IMR-90 (cell line): ENCODE data around the gene TMEM170B. TPM values are rescaled to one million over a fixed set of nuclear protein-coding genes. Genes with fewer than 3 reads are reported as not detected.

Experiments
- ATAC-seq: fragments of 200-7000 bp; cut with Tn5 transposase; 2 replicates; pipeline ENCODE4 v1.9.1; 2020; ENCODE audit warnings: low read depth, mild to moderate bottlenecking, moderate library complexity
- BruUV-seq: library from RNA; stranded (reverse); fragments of 400-500 nt; replicated peaks from 2 replicates; lab custom pipeline; 2021; lab: Mats Ljungman, UMichigan
- CTCF ChIA-PET: fragments of 300-600 bp; formaldehyde crosslinking; extraction: SDS; loops from one replicate; lab custom pipeline; 2021; ENCODE audit warnings: antibody characterized with exemption; lab: Yijun Ruan, JAX
- POLR2A ChIA-PET: fragments of 300-600 bp; sonication (Branson Sonifier 250); formaldehyde crosslinking; loops from one replicate; lab custom pipeline; 2022; ENCODE audit warnings: antibody characterized with exemption; ENCODE audit not compliant: unreplicated experiment; lab: Charles Lee
- DNase-seq: peaks from one replicate; pipeline ENCODE4 v3.0.0; 2013
- H2AFZ ChIP-seq: replicated peaks from 2 replicates; pipeline ENCODE3; 2013; ENCODE audit warnings: low read length, mild to moderate bottlenecking; ENCODE audit not compliant: poor library complexity
- H2AK5ac ChIP-seq: 2 replicates; pipeline ENCODE4 v1.6.1; 2013; ENCODE audit warnings: low read depth, low read length, inconsistent platforms
- H2AK9ac ChIP-seq: replicated peaks from 2 replicates; pipeline ENCODE3; 2013; ENCODE audit warnings: mild to moderate bottlenecking, low read depth, low read length, moderate library complexity; ENCODE audit not compliant: poor library complexity
- H2BK120ac ChIP-seq: 2 replicates; pipeline ENCODE4 v1.6.1; 2013; ENCODE audit warnings: low read depth, low read length, inconsistent platforms
- H2BK15ac ChIP-seq: 3 replicates; pipeline ENCODE4 v1.6.1; 2013; ENCODE audit warnings: low read depth, low read length, inconsistent platforms
- H2BK20ac ChIP-seq: 2 replicates; pipeline ENCODE4 v1.6.1; 2013; ENCODE audit warnings: low read depth, mild to moderate bottlenecking, inconsistent platforms, low read length, moderate library complexity
- H2BK5ac ChIP-seq: 2 replicates; pipeline ENCODE4 v1.6.1; 2013; ENCODE audit warnings: mild to moderate bottlenecking, low read depth, low read length, inconsistent platforms; ENCODE audit not compliant: poor library complexity, severe bottlenecking
- H3K14ac ChIP-seq: replicated peaks from 2 replicates; pipeline ENCODE4 v1.6.1; 2013; ENCODE audit warnings: low read depth, low read length, inconsistent platforms
- H3K18ac ChIP-seq: 2 replicates; pipeline ENCODE4 v1.6.1; 2013; ENCODE audit warnings: low read depth, low read length, control low read depth
- H3K23ac ChIP-seq: 2 replicates; pipeline ENCODE4 v1.6.1; 2013; ENCODE audit warnings: low read depth, low read length, inconsistent platforms
- H3K27ac ChIP-seq: 2 replicates; pipeline ENCODE4 v1.5.1; 2013; ENCODE audit warnings: mild to moderate bottlenecking, control low read depth, low read length; ENCODE audit not compliant: insufficient read depth
- H3K27me3 ChIP-seq: 2 replicates; pipeline ENCODE4 v1.6.1; 2013; ENCODE audit warnings: low read length; ENCODE audit not compliant: control insufficient read depth, insufficient read depth
- H3K36me3 ChIP-seq: 2 replicates; pipeline ENCODE4 v1.6.1; 2013; ENCODE audit warnings: low read length, mixed read lengths; ENCODE audit not compliant: control insufficient read depth, insufficient read depth
- H3K4ac ChIP-seq: 2 replicates; pipeline ENCODE4 v1.6.1; 2013; ENCODE audit warnings: low read depth, low read length, inconsistent platforms
- H3K4me1 ChIP-seq: 2 replicates; pipeline ENCODE4 v1.6.1; 2013; ENCODE audit warnings: low read length, mixed read lengths; ENCODE audit not compliant: control insufficient read depth, insufficient read depth
- H3K4me2 ChIP-seq: 2 replicates; pipeline ENCODE4 v1.6.1; 2013; ENCODE audit warnings: low read depth, mild to moderate bottlenecking, control low read depth, low read length, moderate library complexity
- H3K4me3 ChIP-seq: 2 replicates; pipeline ENCODE4 v1.5.1; 2013; ENCODE audit warnings: low read depth, mild to moderate bottlenecking, control low read depth, low read length, moderate library complexity; ENCODE audit not compliant: insufficient read depth
- H3K56ac ChIP-seq: 2 replicates; pipeline ENCODE4 v1.6.1; 2013; ENCODE audit warnings: low read length, inconsistent platforms; ENCODE audit not compliant: insufficient read depth; ENCODE audit errors: extremely low read depth
- H3K79me1 ChIP-seq, 2 experiments: 2 replicates each; pipeline ENCODE4 v1.6.1; 2013; ENCODE audit warnings: low read length in 2 of 2, inconsistent platforms in 1 of 2, low read depth in 1 of 2
- H3K9ac ChIP-seq: 2 replicates; pipeline ENCODE4 v1.6.1; 2013; ENCODE audit warnings: low read depth, low read length, control low read depth
- H3K9me1 ChIP-seq: 2 replicates; pipeline ENCODE4 v1.6.1; 2013; ENCODE audit warnings: low read length, inconsistent platforms; ENCODE audit not compliant: insufficient read depth
- H3K9me3 ChIP-seq: 2 replicates; pipeline ENCODE4 v1.6.1; 2013; ENCODE audit warnings: low read length; ENCODE audit not compliant: control insufficient read depth, insufficient read depth
- H4K20me1 ChIP-seq: 2 replicates; pipeline ENCODE4 v1.6.1; 2013; ENCODE audit warnings: low read length, inconsistent platforms; ENCODE audit not compliant: insufficient read depth
- H4K5ac ChIP-seq: 2 replicates; pipeline ENCODE4 v1.6.1; 2013; ENCODE audit warnings: mild to moderate bottlenecking, low read depth, low read length, control low read depth
- H4K8ac ChIP-seq, 2 experiments: 2 replicates each; pipeline ENCODE4 v1.6.1; 2013; ENCODE audit warnings: low read depth in 2 of 2, low read length in 2 of 2, control low read depth in 1 of 2, inconsistent platforms in 1 of 2
- H4K91ac ChIP-seq: 2 replicates; pipeline ENCODE4 v1.6.1; 2013; ENCODE audit warnings: low read depth, low read length, inconsistent platforms; ENCODE audit not compliant: insufficient read depth
- BHLHE40 ChIP-seq: fragments of 150-350 bp; IDR thresholded peaks from 2 replicates; pipeline ENCODE4 v1.6.1; 2016; ENCODE audit warnings: mild to moderate bottlenecking, low read depth, low read length
- CEBPB ChIP-seq: IDR thresholded peaks from 2 replicates; pipeline ENCODE4 v1.6.1; 2012; ENCODE audit warnings: low read depth, low read length, improper control_type of control experiment
- CHD1 ChIP-seq: IDR thresholded peaks from 2 replicates; pipeline ENCODE4 v1.6.1; 2012; ENCODE audit warnings: low read depth, low read length, improper control_type of control experiment
- CTCF ChIP-seq: conservative IDR thresholded peaks from 2 replicates; pipeline ENCODE4 v1.5.1; 2012; ENCODE audit warnings: mild to moderate bottlenecking, low read depth, low read length, improper control_type of control experiment
- ELK1 ChIP-seq: fragments of 150-350 bp; IDR thresholded peaks from 2 replicates; pipeline ENCODE4 v1.6.1; 2016; ENCODE audit warnings: low read depth, mild to moderate bottlenecking, low read length, moderate library complexity, borderline replicate concordance
- FOS ChIP-seq: fragments of 150-350 bp; IDR thresholded peaks from 2 replicates; pipeline ENCODE4 v1.6.1; 2016; ENCODE audit warnings: low read depth, low read length
- MAFK ChIP-seq: IDR thresholded peaks from 2 replicates; pipeline ENCODE4 v1.6.1; 2012; ENCODE audit warnings: low read depth, low read length, improper control_type of control experiment
- MAZ ChIP-seq: IDR thresholded peaks from 2 replicates; pipeline ENCODE4 v1.6.1; 2012; ENCODE audit warnings: low read depth, mild to moderate bottlenecking, low read length, improper control_type of control experiment, moderate library complexity, borderline replicate concordance
- MXI1 ChIP-seq: IDR thresholded peaks from 2 replicates; pipeline ENCODE4 v1.6.1; 2012; ENCODE audit warnings: low read depth, mild to moderate bottlenecking, low read length, moderate library complexity, borderline replicate concordance
- NFE2L2 ChIP-seq: fragments of 150-350 bp; IDR thresholded peaks from 2 replicates; pipeline ENCODE4 v1.6.1; 2016; ENCODE audit warnings: low read depth, mild to moderate bottlenecking, low read length
- POLR2A ChIP-seq: IDR thresholded peaks from 2 replicates; pipeline ENCODE4 v1.6.1; 2012; ENCODE audit warnings: mild to moderate bottlenecking, low read depth, low read length
- RAD21 ChIP-seq: IDR thresholded peaks from 2 replicates; pipeline ENCODE4 v1.6.1; 2012; ENCODE audit warnings: low read length, improper control_type of control experiment
- RCOR1 ChIP-seq: IDR thresholded peaks from 2 replicates; pipeline ENCODE4 v1.6.1; 2012; ENCODE audit warnings: mild to moderate bottlenecking, low read length, improper control_type of control experiment; ENCODE audit not compliant: insufficient replicate concordance
- RFX5 ChIP-seq: IDR thresholded peaks from 2 replicates; pipeline ENCODE4 v1.8.0; 2012; ENCODE audit warnings: low read depth, mild to moderate bottlenecking, low read length, moderate library complexity
- SMC3 ChIP-seq: fragments of 150-350 bp; IDR thresholded peaks from 2 replicates; pipeline ENCODE4 v1.6.1; 2016; ENCODE audit warnings: low read depth, mild to moderate bottlenecking, antibody characterized with exemption, low read length, moderate library complexity
- USF2 ChIP-seq: fragments of 150-350 bp; IDR thresholded peaks from 2 replicates; pipeline ENCODE4 v1.6.1; 2017; ENCODE audit warnings: mild to moderate bottlenecking, antibody characterized with exemption, low read length, low read depth
- WGBS, 2 experiments: methylation state at CpG; one replicate each; pipeline versions ENCODE4 v1.1.5 to v1.1.7; 2013; ENCODE audit warnings: missing lambda C conversion rate in 2 of 2; ENCODE audit not compliant: insufficient read length in 1 of 2; ENCODE audit errors: extremely low coverage in 2 of 2; 5-methylcytosine and 5-hydroxymethylcytosine counted together
- dilution Hi-C: fragments of 300-500 bp; cut with HindIII; formaldehyde crosslinking; loops from one replicate; pipeline ENCODE4 v1.14.3; 2018; ENCODE audit warnings: low sequenced_read_pairs; ENCODE audit not compliant: unreplicated experiment
- in situ Hi-C: fragments of 300-500 bp; cut with MboI; formaldehyde crosslinking; loops from 3 replicates; pipeline ENCODE4 v1.14.3; 2019; ENCODE audit warnings: low sequenced_read_pairs, inconsistent platforms, mixed read lengths
- intact Hi-C: fragments of 100-400 bp; cut with micrococcal nuclease; formaldehyde crosslinking; loops from 2 replicates; pipeline ENCODE4 v1.10.0; 2022
- polyA plus RNA-seq, 3 experiments: library from polyadenylated mRNA; depleted of rRNA; stranded (reverse); fragments of >200 nt; gene quantifications; 2 replicates each; pipeline ENCODE4 v1.2.3, GENCODE V29; 2012; ENCODE audit warnings: low replicate concordance in 1 of 3
- total RNA-seq: library from RNA; depleted of rRNA; stranded (reverse); fragments of >200 nt; gene quantifications from 2 replicates; pipeline ENCODE4 v1.2.3, GENCODE V29; 2012

The TMEM170B gene
- total and polyA plus RNA-seq, 2 of the 4 experiments (the other 2 are of a cell fraction), result 0.10 to 0.18 TPM

- no peak overlapping the region for H3K4me2 ChIP-seq
- H3K9me3 ChIP-seq, result no peaks in the 10 kb centered on the region
- peaks cover 13% of the 10 kb centered on the region for H3K4me1 ChIP-seq
- H4K20me1 ChIP-seq, result no peaks in the 10 kb centered on the region
- intact Hi-C loops (no loop called here), dilution Hi-C loops (no loop called here), in situ Hi-C loops (no loop called here)
- H2AK5ac ChIP-seq, result peak overlapping the region; percentile 24; the same call in 1 of the 2 replicates
- no peak overlapping the region for H3K9ac ChIP-seq
- H3K27ac ChIP-seq, result no peak overlapping the region
- H4K91ac ChIP-seq, result no peak overlapping the region
- ChIA-PET CTCF (interaction anchor here (0.5 kb wide), 1 partner anchor 41 kb away, joined by 7 read pairs; no protein-coding TSS in a partner anchor), POLR2A (no interaction called here)
- H2BK15ac ChIP-seq, result 0 out of 3 replicates have a peak overlapping the region, but pooled peaks have one; percentile 53
- no peak overlapping the region for H3K4me3 ChIP-seq
- peak overlapping the region; percentile 24; the same call in 1 of the 2 replicates for H3K4ac ChIP-seq
- no peak overlapping the region for H2AFZ ChIP-seq
- H3K9me1 ChIP-seq, result peaks cover 17% of the 10 kb centered on the region
- no peak overlapping the region; the same call in 1 of the 2 replicates for H2BK20ac ChIP-seq
- ATAC-seq (no peak), DNase-seq (no peak)
- TF ChIP-seq RFX5 (no peak), CEBPB (no peak), POLR2A (no peak), CHD1 (no peak), MXI1 (no peak), USF2 (no peak), MAFK (no peak), RCOR1 (no peak), SMC3 (no peak), CTCF (no peak), MAZ (no peak), BHLHE40 (no peak), NFE2L2 (no peak), RAD21 (no peak), FOS (no peak), ELK1 (no peak)
- no peak overlapping the region for H3K14ac ChIP-seq
- no peak overlapping the region for H3K56ac ChIP-seq
- no peak overlapping the region for H3K23ac ChIP-seq
- no peaks in the 10 kb centered on the region for H3K27me3 ChIP-seq
- H4K5ac ChIP-seq, result no peak overlapping the region
- no TSS peak for BruUV-seq
- H3K36me3 ChIP-seq, result no peaks in the 10 kb centered on the region
- H4K8ac ChIP-seq, result no peak overlapping the region
- WGBS, 2 experiments, result 83% methylated on average over 1 of the region's 3 CpGs; no CpG with 5 or more reads in 1 of the 2 experiments
- H3K18ac ChIP-seq, result no peak overlapping the region
- no peak overlapping the region for H2AK9ac ChIP-seq
- peak overlapping the region; percentile 63 for H2BK120ac ChIP-seq
- peaks cover 0 to 13% of the 10 kb centered on the region in 2 experiments; a peak in 2 of 4 replicates for H3K79me1 ChIP-seq
- H2BK5ac ChIP-seq, result no peak overlapping the region
Observed at GRCh38 chr6:11604215-11604614, 66.7 kb downstream of the TMEM170B start.
